ENCODE results near the gene TFE3. TPM values are rescaled to one million over a fixed set of nuclear protein-coding genes. Genes with fewer than 3 reads are reported as not detected.

Gene TFE3
- total and polyA plus RNA-seq, 10 of the 15 experiments (the other 5 are each of a cell fraction or from before 2014, with no cell fraction given) = 3.5 to 20.4 (median 11.6) TPM

GRCh38 chrX:49061916-49062315, 18.8 kb upstream of the TFE3 start:
- Histone ChIP-seq H3K27ac (ENCODE audit: control insufficient read depth, insufficient read depth) (no peak overlapping the region), H3K9me3 (replicated peaks; ENCODE audit: control insufficient read depth, insufficient read depth, low read length) (no peaks in the 10 kb centered on the region), H4K20me1 (ENCODE audit: control insufficient read depth, insufficient read depth) (no peaks in the 10 kb centered on the region), H3K36me3 (ENCODE audit: control insufficient read depth in 2 of 2, insufficient read depth in 2 of 2, low read length in 1 of 2) (no peaks in the 10 kb centered on the region), H3K4me3 (no peak overlapping the region), H2AFZ (ENCODE audit: control insufficient read depth, low read depth, low read length) (no peak overlapping the region), H3K79me2 (ENCODE audit: control insufficient read depth, insufficient read depth, low read length) (no peaks in the 10 kb centered on the region), H3K9ac (ENCODE audit: control insufficient read depth, insufficient read depth, low read length) (no peak overlapping the region), H3K27me3 (replicated peaks in 1 of 2; ENCODE audit: control insufficient read depth in 2 of 2, insufficient read depth in 2 of 2, low read length in 1 of 2) (no peaks in the 10 kb centered on the region), H3K4me2 (ENCODE audit: control insufficient read depth, insufficient read depth) (no peak overlapping the region), H3K4me1 (ENCODE audit: control insufficient read depth, insufficient read depth, low read length) (no peaks in the 10 kb centered on the region)
- ChIA-PET POLR2A (no interaction called here), CTCF (no interaction called here), SMC1A (ENCODE audit: uncharacterized antibody, unreplicated experiment) (interaction anchor here (0.7 kb wide), 1 partner anchor 429 kb away, joined by 4 read pairs; no protein-coding TSS in a partner anchor), RAD21 (ENCODE audit: unreplicated experiment) (no interaction called here)
- in situ Hi-C loops (cut with MboI) (no loop called here), intact Hi-C loops (cut with micrococcal nuclease; ENCODE audit: unreplicated experiment) (no loop called here)
- no peak for FAIRE-seq
- ATAC-seq = no peak
- DNase-seq (ENCODE audit: low read depth, low spot score) = no peak
- BruUV-seq (replicated peaks) = no TSS peak
- 55% methylated on average over 8 of the region's 10 CpGs for WGBS (ENCODE audit: insufficient coverage, insufficient replicate concordance, low lambda C conversion rate, missing lambda C conversion rate)
- no peak for TF ChIP-seq ELK1 (IDR thresholded peaks at IDR 0.05; ENCODE audit: low read depth, low read length)
- no peak for TF ChIP-seq IRF5 (IDR thresholded peaks at IDR 0.05; ENCODE audit: borderline replicate concordance)
- no peak for TF ChIP-seq LARP7 (IDR thresholded peaks at IDR 0.05)
- TF ChIP-seq SMC3 (IDR thresholded peaks at IDR 0.05; ENCODE audit: borderline replicate concordance, low read length) = no peak
- no peak for TF ChIP-seq SUZ12 (IDR thresholded peaks at IDR 0.05; ENCODE audit: unreplicated experiment)
- TF ChIP-seq TARDBP (IDR thresholded peaks at IDR 0.05; ENCODE audit: borderline replicate concordance) = no peak
- TF ChIP-seq TBL1XR1 (IDR thresholded peaks at IDR 0.05; ENCODE audit: low read depth, low read length) = no peak
- TF ChIP-seq RAD51 (IDR thresholded peaks at IDR 0.05) = no peak
- TF ChIP-seq ZNF217 (IDR thresholded peaks at IDR 0.05) = no peak
- no peak for TF ChIP-seq MXI1 (IDR thresholded peaks at IDR 0.05; ENCODE audit: low read depth, low read length)
- TF ChIP-seq EGR1 (IDR thresholded peaks at IDR 0.05; ENCODE audit: borderline replicate concordance in 1 of 2, low read depth in 2 of 2, low read length in 2 of 2) = no peak
- no peak for TF ChIP-seq USF1 (IDR thresholded peaks at IDR 0.05; ENCODE audit: borderline replicate concordance, extremely low read length, insufficient read depth, low read depth, low read length)
- TF ChIP-seq NR2C2 (IDR thresholded peaks at IDR 0.05; ENCODE audit: borderline replicate concordance, control insufficient read depth, insufficient read length, low read depth) = no peak
- TF ChIP-seq BACH1 (IDR thresholded peaks at IDR 0.05; ENCODE audit: borderline replicate concordance) = no peak
- no peak for TF ChIP-seq HDAC2 (IDR thresholded peaks at IDR 0.05)
- TF ChIP-seq CREB1 (IDR thresholded peaks at IDR 0.05; ENCODE audit: low read depth) = no peak
- no peak for TF ChIP-seq NFXL1 (IDR thresholded peaks at IDR 0.05; ENCODE audit: borderline replicate concordance)
- no peak for TF ChIP-seq TCF3 (IDR thresholded peaks at IDR 0.05; ENCODE audit: borderline replicate concordance, insufficient read depth, low read depth, low read length)
- no peak for TF ChIP-seq FOS (IDR thresholded peaks at IDR 0.05; ENCODE audit: borderline replicate concordance, extremely low read depth, insufficient read length)
- TF ChIP-seq SMAD5 (IDR thresholded peaks at IDR 0.05; ENCODE audit: low read depth) = no peak

Data from GM12878 (cell line).